Sigmoid colon (tissue), 7 donors: ENCODE results near the gene NAA30. TPM values are rescaled to one million over a fixed set of nuclear protein-coding genes. Genes with fewer than 3 reads are reported as not detected.
A peak's percentile ranks its signal among the peaks of the same experiment; 100 is the strongest.

Experiments used
- DNase-seq: peaks from one replicate; pipeline ENCODE4 v3.0.0-alpha.2; 2019
- H3K27ac ChIP-seq, 4 donors: fragments of 200-600 bp; sonication (generic); one replicate each; pipeline ENCODE4 v1.5.1; 2016 to 2019; ENCODE audit warnings: mild to moderate bottlenecking in 1 of 4
- H3K27me3 ChIP-seq, 3 donors: fragments of 200-600 bp; sonication (generic); one replicate each; pipeline ENCODE4 v1.5.1; 2019; ENCODE audit warnings: mild to moderate bottlenecking in 1 of 3
- H3K36me3 ChIP-seq, 4 donors: fragments of 200-600 bp; sonication (generic); one replicate each; pipeline ENCODE4 v1.5.1; 2016 to 2019
- H3K4me1 ChIP-seq, 4 donors: fragments of 200-600 bp; sonication (generic); one replicate each; pipeline ENCODE4 v1.5.1; 2017 to 2019
- H3K4me3 ChIP-seq, 4 donors: fragments of 200-600 bp; sonication (generic); one replicate each; pipeline ENCODE4 v1.5.1; 2017 to 2019; ENCODE audit warnings: mild to moderate bottlenecking in 2 of 4, moderate library complexity in 1 of 4
- H3K9me3 ChIP-seq, 4 donors: fragments of 200-600 bp in 3 of 4; sonication (generic) in 3 of 4; one replicate each; pipeline versions ENCODE4 v1.5.1 to v1.6.1; 2013 to 2019
- CTCF ChIP-seq, 4 experiments: fragments of 450-650 bp in 3 of 4; fragments of 200-600 bp in 1 of 4; IDR thresholded peaks; one replicate each; pipeline ENCODE4 v1.5.1; 2016 to 2019; ENCODE audit warnings: antibody characterized with exemption in 4 of 4, mild to moderate bottlenecking in 3 of 4, moderate library complexity in 2 of 4
- EP300 ChIP-seq, 4 donors: sonication (generic); formaldehyde crosslinking; IDR thresholded peaks; one replicate each; pipeline ENCODE4 v1.6.1; 2017; ENCODE audit warnings: antibody characterized with exemption in 4 of 4
- POLR2A ChIP-seq, 2 donors: fragments of 450-650 bp; IDR thresholded peaks; one replicate each; pipeline ENCODE4 v1.6.1; 2016; ENCODE audit warnings: antibody characterized with exemption in 2 of 2, mild to moderate bottlenecking in 2 of 2, moderate library complexity in 2 of 2
- POLR2AphosphoS5 ChIP-seq, 4 donors: sonication (generic); formaldehyde crosslinking; IDR thresholded peaks; one replicate each; pipeline ENCODE4 v1.6.1; 2017; ENCODE audit warnings: antibody characterized with exemption in 4 of 4
- WGBS, 2 donors: extraction: QIAGEN DNeasy Blood & Tissue Kit; methylation state at CpG; one replicate each; pipeline ENCODE4 v1.1.7; 2013; 5-methylcytosine and 5-hydroxymethylcytosine counted together
- intact Hi-C: fragments of 100-400 bp; cut with DNase I; formaldehyde crosslinking; loops from one replicate; pipeline ENCODE4 v1.15.1; 2023
- polyA plus RNA-seq, 3 donors: library from polyadenylated mRNA; stranded (reverse); fragments of 200-250 nt; gene quantifications; one replicate each; pipeline ENCODE4 v1.2.3, GENCODE V29; 2013
- total RNA-seq, 4 donors: library from RNA; depleted of rRNA; stranded (reverse); fragments of >200 nt; gene quantifications; one replicate each; pipeline ENCODE4 v1.1.0, GENCODE V29; 2016
- donor health status: healthy with polysubstance abuse.
- donor health status: Bipolar disorder and iron deficiency.
- donor health status: healthy.

NAA30 gene
- total and polyA plus RNA-seq, 7 donors: 4.8 to 21.7 (median 19.6) TPM

DNA sequence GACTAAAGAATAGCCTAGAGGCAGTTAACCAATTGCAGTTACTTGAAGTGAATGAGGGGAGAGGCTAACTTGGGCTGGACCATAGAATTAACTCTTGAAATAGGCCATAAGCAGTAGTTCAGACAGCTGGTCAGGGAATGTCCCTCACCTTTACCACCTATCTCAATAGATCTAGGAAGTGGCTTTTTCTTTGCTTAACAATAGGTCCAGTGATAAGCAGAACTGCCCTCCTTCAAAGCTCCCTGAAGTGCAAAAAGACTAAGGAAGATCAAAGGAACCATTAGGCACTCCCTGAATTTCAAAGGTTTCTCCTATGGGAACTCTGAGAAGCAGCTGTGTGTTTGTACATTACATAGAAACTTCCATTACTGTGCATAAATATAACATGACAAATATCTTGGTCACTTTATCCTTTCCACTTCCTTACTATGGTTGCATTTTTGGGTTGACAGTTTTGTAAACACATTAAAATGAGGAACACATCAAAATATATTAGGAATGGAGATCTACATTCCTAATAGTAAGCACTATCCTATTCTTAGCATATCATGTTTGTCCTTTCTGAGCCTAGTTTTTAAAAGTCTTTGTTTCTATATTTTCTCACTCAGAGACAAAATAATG is 7.2 kb upstream of the NAA30 start:
- Histone ChIP-seq H3K4me3 (no peak overlapping the region), H3K4me1 (no peaks in the 10 kb centered on the region), H3K27ac (no peak overlapping the region), H3K36me3 (no peaks in the 10 kb centered on the region), H3K27me3 (no peaks in the 10 kb centered on the region), H3K9me3 (no peaks in the 10 kb centered on the region)
- intact Hi-C loops: no loop called here
- TF ChIP-seq EP300 (IDR thresholded peaks at IDR 0.05): no peak
- no peak for TF ChIP-seq POLR2A (IDR thresholded peaks at IDR 0.05)
- no peak for TF ChIP-seq CTCF (IDR thresholded peaks at IDR 0.05)
- no peak for TF ChIP-seq POLR2AphosphoS5 (IDR thresholded peaks at IDR 0.05)
- DNase-seq: no peak

- no peaks in the 10 kb centered on the region for H3K36me3 ChIP-seq
- TF ChIP-seq CTCF (IDR thresholded peaks at IDR 0.05) (no peak), POLR2AphosphoS5 (IDR thresholded peaks at IDR 0.05) (no peak), EP300 (IDR thresholded peaks at IDR 0.05) (no peak), POLR2A (IDR thresholded peaks at IDR 0.05) (no peak)
- H3K4me1 ChIP-seq: peaks cover 0 to 24% (median 21%) of the 10 kb centered on the region in 4 donors
- H3K4me3 ChIP-seq: no peak overlapping the region
- H3K27me3 ChIP-seq: no peaks in the 10 kb centered on the region
- no peak overlapping the region for H3K27ac ChIP-seq
- intact Hi-C loops: no loop called here
- no peak for DNase-seq
- no peaks in the 10 kb centered on the region for H3K9me3 ChIP-seq
Measured at GRCh38 chr14:57388067-57388466, 2.3 kb upstream of the NAA30 start.

- H3K4me3 ChIP-seq: peak overlapping the region; percentile 67 to 95 (median 90)
- no peaks in the 10 kb centered on the region for H3K27me3 ChIP-seq
- DNase-seq: no peak
- intact Hi-C loops: loop anchor here (2.0 kb wide), 1 partner anchor 121 kb away; the partner anchor contains the start of genes AP5M1 and EXOC5
- TF ChIP-seq POLR2AphosphoS5 (IDR thresholded peaks at IDR 0.05): no peak
- no peak for TF ChIP-seq POLR2A (IDR thresholded peaks at IDR 0.05)
- TF ChIP-seq CTCF (IDR thresholded peaks at IDR 0.05): no peak
- TF ChIP-seq EP300 (IDR thresholded peaks at IDR 0.05): no peak
- 40 to 44% methylated on average over 5 of the region's 5 CpGs for WGBS, 2 donors
- no peaks in the 10 kb centered on the region for H3K9me3 ChIP-seq
- H3K4me1 ChIP-seq: peaks cover 0 to 37% (median 28%) of the 10 kb centered on the region in 4 donors
- H3K27ac ChIP-seq: peak overlapping the region; percentile 87 to 94 (median 88)
- H3K36me3 ChIP-seq: no peaks in the 10 kb centered on the region
Measured at GRCh38 chr14:57389646-57390036, 745 bp upstream of the NAA30 start.

- Histone ChIP-seq H3K27me3 (no peaks in the 10 kb centered on the region), H3K27ac (peak overlapping the region; percentile 87 to 94 (median 88)), H3K9me3 (no peaks in the 10 kb centered on the region), H3K4me1 (peaks cover 0 to 46% (median 28%) of the 10 kb centered on the region in 4 donors), H3K4me3 (peak overlapping the region; percentile 67 to 95 (median 90)), H3K36me3 (no peaks in the 10 kb centered on the region)
- TF ChIP-seq POLR2A (IDR thresholded peaks at IDR 0.05): no peak
- no peak for TF ChIP-seq CTCF (IDR thresholded peaks at IDR 0.05)
- TF ChIP-seq EP300 (IDR thresholded peaks at IDR 0.05): peak in 1 of 4 donors; percentile 2
- 0 to 1% methylated on average over 71 of the region's 71 CpGs for WGBS, 2 donors
- peak; percentile 67 for DNase-seq
- intact Hi-C loops: loop anchor here (2.0 kb wide), 1 partner anchor 122 kb away; the partner anchor contains the start of genes AP5M1 and EXOC5
Measured at GRCh38 chr14:57390806-57391516, 575 bp downstream of the NAA30 start.
